Uterus (tissue), 4 donors: ENCODE data around the gene IRS4. TPM values are rescaled to one million over a fixed set of nuclear protein-coding genes. Genes with fewer than 3 reads are reported as not detected.

Source experiments
- DNase-seq, 2 donors: peaks; one replicate each; pipeline ENCODE4 v3.0.0-alpha.2; 2019 to 2020
- H3K27ac ChIP-seq, 2 donors: fragments of 200-600 bp; sonication (generic); 1 replicate in 1 of 2; 2 replicates in 1 of 2; pipeline ENCODE4 v1.5.1; 2016 to 2018
- H3K27me3 ChIP-seq, 2 donors: fragments of 200-600 bp; sonication (generic); one replicate each; pipeline ENCODE4 v1.5.1; 2018 to 2019; ENCODE audit warnings: control low read depth in 1 of 2
- H3K36me3 ChIP-seq, 2 donors: fragments of 200-600 bp; sonication (generic); one replicate each; pipeline ENCODE4 v1.5.1; 2019; ENCODE audit warnings: control low read depth in 1 of 2
- H3K4me1 ChIP-seq, 2 donors: fragments of 200-600 bp; sonication (generic); one replicate each; pipeline ENCODE4 v1.5.1; 2018 to 2019; ENCODE audit warnings: control low read depth in 1 of 2
- H3K4me3 ChIP-seq, 2 donors: fragments of 200-600 bp; sonication (generic); 1 replicate in 1 of 2; 2 replicates in 1 of 2; pipeline ENCODE4 v1.5.1; 2018 to 2019; ENCODE audit warnings: mild to moderate bottlenecking in 1 of 2
- H3K9me3 ChIP-seq, 2 donors: fragments of 200-600 bp; sonication (generic); one replicate each; pipeline ENCODE4 v1.5.1; 2019; ENCODE audit warnings: control low read depth in 1 of 2
- CTCF ChIP-seq, 4 experiments: fragments of 200-600 bp in 2 of 4; fragments of 450-650 bp in 2 of 4; sonication (generic) in 2 of 4; IDR thresholded peaks; one replicate each; pipeline ENCODE4 v1.5.1; 2016 to 2019; ENCODE audit warnings: antibody characterized with exemption in 4 of 4, mild to moderate bottlenecking in 2 of 4, moderate library complexity in 1 of 4
- POLR2A ChIP-seq, 2 donors: fragments of 450-650 bp; IDR thresholded peaks; one replicate each; pipeline ENCODE4 v1.6.1; 2016; ENCODE audit warnings: antibody characterized with exemption in 2 of 2, mild to moderate bottlenecking in 1 of 2, moderate library complexity in 1 of 2
- intact Hi-C: fragments of 100-400 bp; cut with DNase I; formaldehyde crosslinking; loops from one replicate; pipeline ENCODE4 v1.15.1; 2023; ENCODE audit warnings: low total_unique reads
- total RNA-seq, 4 donors: library from RNA; depleted of rRNA in 3 of 4; stranded (reverse); fragments of >200 nt in 3 of 4; gene quantifications; one replicate each; pipeline versions ENCODE4 v1.1.0 to v1.2.4, GENCODE V29; 2014 to 2023
- donor health status: DM: yes; HTN: yes; CAD: no.

IRS4 gene
- total RNA-seq, 4 donors from 2014 or later: under 0.01 to 4.7 (median 2.2) TPM

GRCh38 chrX:108699368-108699767 lies 37.0 kb downstream of the IRS4 start:
- no peak for TF ChIP-seq POLR2A (IDR thresholded peaks at IDR 0.05)
- TF ChIP-seq CTCF (IDR thresholded peaks at IDR 0.05): peak in 2 of 4 experiments; percentile 11 to 14
- intact Hi-C loops: no loop called here

GRCh38 chrX:108696690-108697089 lies 39.7 kb downstream of the IRS4 start:
- Histone ChIP-seq H3K4me1 (no peaks in the 10 kb centered on the region), H3K36me3 (no peaks in the 10 kb centered on the region), H3K27me3 (no peaks in the 10 kb centered on the region), H3K4me3 (no peak overlapping the region), H3K27ac (no peak overlapping the region), H3K9me3 (no peaks in the 10 kb centered on the region)
- TF ChIP-seq POLR2A (IDR thresholded peaks at IDR 0.05): no peak
- no peak for TF ChIP-seq CTCF (IDR thresholded peaks at IDR 0.05)
- intact Hi-C loops: no loop called here
- DNase-seq: no peak

More at GRCh38 chrX:108699368-108699767, 37.0 kb downstream of the IRS4 start:
- Histone ChIP-seq H3K4me1 (no peaks in the 10 kb centered on the region), H3K27ac (no peak overlapping the region), H3K36me3 (no peaks in the 10 kb centered on the region), H3K4me3 (no peak overlapping the region), H3K27me3 (no peaks in the 10 kb centered on the region), H3K9me3 (no peaks in the 10 kb centered on the region)
- DNase-seq: no peak
